Stimulated activated naive CD4-positive, alpha-beta T cell treated with Interleukin-2 at 50 U/mL for 16 hours (primary cell): ENCODE measurements around the gene RABGAP1L.
"Not testable (repeated sequence)": the region's sequence is repeated elsewhere in the genome, so short reads cannot be mapped to it uniquely, and the experiment has no call there.

Experiments used
- DNase-seq: peaks from one replicate; lab custom pipeline; 2025; lab: John Stamatoyannopoulos, UW

RABGAP1L gene

DNA sequence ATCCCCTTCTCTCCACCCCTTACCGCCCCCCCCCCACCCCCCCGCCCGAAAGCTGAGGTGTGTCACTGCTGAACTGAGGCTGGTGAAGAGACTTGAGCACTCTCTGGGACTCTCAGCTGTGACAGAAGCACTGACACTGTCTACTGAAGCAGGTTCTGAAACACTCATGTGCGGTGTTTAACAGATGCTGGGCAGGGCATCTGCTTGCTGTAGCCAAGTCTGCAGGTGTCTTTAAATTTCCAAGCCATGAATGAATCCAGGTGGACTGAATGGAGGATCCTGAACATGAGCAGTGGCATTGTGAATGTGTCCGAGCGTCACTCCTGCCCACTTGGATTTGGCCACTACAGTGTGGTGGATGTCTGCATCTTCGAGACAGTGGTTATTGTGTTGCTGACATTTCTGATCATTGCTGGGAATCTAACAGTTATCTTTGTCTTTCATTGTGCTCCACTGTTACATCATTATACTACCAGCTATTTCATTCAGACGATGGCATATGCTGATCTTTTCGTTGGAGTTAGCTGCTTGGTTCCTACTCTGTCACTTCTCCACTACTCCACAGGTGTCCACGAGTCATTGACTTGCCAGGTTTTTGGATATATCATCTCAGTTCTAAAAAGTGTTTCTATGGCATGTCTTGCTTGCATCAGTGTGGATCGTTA is 288.7 kb downstream of the RABGAP1L start, which contains the start of gene GPR52:
Gene GPR52 (plus strand): TSS at position 99 of the 665 bp plus-strand sequence. CDS start 148 bp downstream, at position 247.
- DNase-seq = no peak

DNA sequence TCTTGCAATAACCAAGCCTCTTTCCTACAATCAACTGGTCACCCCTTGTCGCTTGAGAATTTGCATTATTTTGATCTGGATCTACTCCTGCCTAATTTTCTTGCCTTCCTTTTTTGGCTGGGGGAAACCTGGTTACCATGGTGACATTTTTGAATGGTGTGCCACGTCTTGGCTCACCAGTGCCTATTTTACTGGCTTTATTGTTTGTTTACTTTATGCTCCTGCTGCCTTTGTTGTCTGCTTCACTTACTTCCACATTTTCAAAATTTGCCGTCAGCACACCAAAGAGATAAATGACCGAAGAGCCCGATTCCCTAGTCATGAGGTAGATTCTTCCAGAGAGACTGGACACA is 289.2 kb downstream of the RABGAP1L start:
- DNase-seq = no peak

DNA sequence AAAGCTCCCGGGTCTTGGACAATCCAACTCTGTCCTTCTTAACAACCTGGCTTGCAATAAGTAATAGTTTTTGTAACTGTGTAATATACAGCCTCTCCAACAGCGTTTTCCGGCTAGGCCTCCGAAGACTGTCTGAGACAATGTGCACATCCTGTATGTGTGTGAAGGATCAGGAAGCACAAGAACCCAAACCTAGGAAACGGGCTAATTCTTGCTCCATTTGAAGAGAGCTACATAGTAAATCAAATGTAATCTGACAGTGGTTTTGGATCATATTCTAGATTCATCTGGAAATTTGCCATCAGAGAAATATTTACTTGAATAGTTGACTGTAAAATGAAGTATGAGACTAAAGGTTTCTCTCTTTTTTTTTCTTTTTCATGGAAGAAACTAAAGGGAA is 289.7 kb downstream of the RABGAP1L start:
- no peak for DNase-seq

DNA sequence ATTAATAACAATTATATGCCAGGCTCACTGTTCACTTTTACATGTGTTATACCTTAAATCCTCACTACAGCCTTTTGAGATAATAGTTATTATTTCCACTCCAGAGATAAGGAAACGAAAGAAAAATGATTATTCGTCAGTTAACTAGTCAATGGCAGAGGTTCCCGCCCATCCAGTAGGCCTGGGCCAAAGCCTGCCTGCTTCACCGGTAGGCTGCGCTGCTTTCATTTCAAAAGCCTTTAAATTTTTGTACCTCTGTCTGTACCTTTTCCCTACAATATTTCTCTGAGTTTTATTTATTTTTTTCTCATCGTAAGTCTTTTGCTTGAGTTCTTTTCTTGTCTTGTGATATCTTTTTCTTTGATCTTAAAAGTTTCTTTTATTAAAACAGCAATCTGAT is 292.1 kb downstream of the RABGAP1L start:
- DNase-seq = no peak

DNA sequence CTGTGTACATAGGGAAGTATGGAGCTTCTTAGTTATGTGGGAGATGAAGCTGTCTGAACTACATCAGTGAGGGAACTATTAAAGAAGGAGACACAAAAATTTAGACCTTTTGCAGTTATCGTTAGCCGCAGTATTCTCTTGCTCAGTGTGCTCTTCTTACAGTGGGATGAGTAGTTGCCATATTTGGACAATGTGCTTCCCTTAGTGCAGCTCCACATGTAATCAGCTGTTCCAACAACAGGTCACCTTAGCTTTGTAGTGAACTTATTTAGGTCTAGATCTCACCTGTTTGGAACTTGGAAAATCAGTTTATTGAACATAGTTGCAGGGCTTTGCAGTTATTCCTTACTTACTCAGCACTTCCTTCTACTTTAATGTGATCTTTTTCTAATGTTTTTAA is 306.5 kb downstream of the RABGAP1L start:
- no peak for DNase-seq

DNA sequence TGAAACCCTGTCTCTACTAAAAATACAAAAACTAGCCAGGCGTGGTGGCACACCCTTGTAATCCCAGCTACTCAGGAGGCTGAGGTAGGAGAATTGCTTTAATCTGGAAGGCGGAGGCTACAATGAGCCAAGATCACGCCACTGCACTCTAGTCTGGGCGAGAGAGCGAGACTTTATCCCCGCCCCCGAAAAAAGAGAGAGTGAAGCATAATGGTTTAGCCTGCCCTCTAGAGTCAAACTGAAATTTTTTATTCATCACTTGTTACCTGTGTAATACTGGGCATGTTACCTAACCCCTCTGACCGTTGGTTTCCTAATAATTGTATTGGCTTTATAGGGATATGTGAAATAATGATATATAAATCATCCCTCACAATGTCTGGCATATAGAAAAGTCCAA is 307.3 kb downstream of the RABGAP1L start:
- no peak for DNase-seq

DNA sequence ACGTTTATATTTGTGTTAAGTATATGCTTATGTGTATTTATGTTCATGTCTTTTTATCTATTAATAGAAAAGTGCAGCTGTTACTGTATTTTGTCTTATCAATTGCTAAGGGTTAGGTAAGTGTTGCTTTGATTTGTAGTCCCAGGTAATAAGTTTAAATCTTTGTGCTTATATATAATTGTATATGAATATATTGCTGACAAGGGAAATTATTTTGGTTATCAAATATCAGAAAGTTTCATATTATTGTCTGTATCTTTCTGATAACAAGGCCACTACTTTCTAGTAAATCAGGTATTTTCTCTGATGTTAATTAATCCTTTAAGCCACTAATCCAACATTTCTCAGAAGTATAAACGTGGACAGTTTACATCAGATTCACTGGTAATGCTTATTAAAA is 309.7 kb downstream of the RABGAP1L start:
- DNase-seq = no peak

DNA sequence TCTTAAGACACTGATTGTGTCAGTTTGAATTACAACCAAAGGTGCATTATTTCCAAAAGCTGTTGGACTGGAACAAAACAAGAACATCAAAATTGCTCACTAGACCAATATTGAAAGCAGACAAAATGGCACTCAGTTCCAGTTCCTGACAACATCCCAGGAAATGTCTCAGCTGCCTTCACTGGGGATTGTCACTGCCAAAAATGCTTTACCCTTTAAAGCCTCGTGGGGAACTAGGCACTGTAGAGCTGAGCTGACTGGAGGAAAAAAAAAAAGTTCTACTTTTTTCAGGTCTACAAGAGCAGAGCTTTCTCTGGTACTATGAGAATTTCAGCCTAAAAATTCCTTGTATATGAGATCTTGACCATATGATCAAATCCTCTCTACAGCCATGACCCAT is 310.4 kb downstream of the RABGAP1L start:
- no peak for DNase-seq

DNA sequence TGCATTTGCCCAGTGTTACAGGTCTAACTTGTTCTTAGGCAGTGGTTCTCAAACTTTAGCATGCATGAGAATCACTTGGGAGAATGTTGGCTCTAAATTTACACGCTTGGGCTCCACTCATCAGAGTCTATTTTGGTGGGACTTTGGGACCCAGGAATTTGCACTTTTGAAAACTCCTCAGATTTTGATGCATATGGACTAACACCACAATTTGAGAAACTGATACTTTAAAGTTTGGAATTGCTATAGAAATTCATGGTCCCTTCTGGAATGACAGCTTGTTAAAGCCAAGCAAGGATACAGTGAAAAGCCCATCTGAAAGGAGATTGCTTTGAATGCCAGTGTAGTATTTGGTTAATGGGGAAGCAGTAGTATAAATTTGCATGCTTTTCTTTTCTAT is 320.0 kb downstream of the RABGAP1L start:
- no peak for DNase-seq

DNA sequence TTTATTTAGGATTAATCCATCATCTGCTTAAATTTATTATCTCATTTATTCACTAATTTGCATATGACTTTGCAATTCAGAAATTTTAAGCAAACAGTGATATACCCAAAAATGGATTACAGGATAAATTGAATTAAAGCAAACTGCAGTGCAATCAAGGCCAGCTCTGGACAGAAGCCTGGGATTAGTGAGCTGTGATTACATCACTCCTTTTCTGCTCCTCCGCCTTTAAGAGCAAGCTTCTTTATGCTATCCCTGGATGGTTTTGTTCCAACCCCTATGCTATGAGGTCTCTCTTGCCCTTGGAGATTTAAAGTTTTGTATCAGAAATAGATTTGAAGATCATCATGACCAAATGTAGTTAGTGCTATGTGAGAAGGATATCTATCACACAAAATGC is 321.0 kb downstream of the RABGAP1L start:
- DNase-seq = no peak

DNA sequence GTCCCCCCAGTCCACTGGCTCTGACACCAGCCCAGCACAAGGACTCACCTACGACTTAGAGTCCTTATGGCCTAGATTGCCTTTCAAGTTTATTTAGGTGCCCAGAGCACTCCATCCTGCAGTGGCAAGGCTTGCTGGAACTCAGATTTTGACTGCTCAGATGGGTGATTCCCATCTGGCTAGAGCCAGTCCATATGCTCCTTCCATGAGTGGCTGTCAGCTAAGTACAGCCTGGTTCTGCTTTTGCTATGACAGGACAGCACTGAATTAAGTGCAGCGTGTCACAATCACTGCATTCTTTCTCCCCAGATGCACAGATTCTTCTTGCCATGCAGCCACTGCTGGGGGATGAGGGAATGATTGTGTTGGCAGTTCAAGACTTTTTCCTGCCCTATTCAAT is 332.3 kb downstream of the RABGAP1L start:
- no peak for DNase-seq

DNA sequence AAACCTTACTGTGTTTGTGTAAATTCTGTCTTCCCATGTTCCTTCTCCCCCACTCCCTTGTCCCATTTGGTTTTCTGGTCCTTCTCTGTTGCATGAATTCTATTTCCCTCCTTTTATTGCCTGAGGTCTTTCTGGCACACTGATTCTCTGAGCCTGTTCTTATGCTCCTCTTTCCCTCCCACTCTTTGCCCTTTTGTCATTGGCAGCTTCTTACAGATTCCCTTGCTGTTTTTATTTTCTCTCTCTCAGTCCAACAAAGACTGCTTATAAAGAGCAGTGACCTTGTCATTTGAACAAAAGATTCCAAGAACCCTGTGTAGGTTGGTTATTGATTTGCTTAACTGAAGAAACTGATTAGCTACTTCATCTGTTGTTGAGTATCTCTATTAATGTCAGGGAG is 338.2 kb downstream of the RABGAP1L start:
- no peak for DNase-seq

DNA sequence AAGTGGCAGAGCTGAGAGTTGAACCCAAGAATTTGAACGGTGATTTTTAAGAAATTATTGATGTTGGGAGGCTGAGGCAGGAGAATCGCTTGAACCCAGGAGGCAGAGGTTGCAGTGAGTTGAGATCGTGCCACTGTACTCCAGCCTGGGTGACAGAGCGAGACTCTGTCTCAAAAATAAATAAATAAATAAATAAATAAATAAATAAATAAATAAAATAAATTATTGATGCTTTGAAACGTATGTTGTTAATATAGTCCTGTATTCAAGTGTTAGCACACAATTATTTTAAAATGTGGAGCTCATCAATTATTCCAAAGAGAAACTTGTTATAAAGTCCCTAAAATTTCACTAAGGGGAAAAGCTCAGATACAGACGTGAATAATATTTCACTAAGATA is 357.4 kb downstream of the RABGAP1L start:
- not testable (repeated sequence) for DNase-seq

DNA sequence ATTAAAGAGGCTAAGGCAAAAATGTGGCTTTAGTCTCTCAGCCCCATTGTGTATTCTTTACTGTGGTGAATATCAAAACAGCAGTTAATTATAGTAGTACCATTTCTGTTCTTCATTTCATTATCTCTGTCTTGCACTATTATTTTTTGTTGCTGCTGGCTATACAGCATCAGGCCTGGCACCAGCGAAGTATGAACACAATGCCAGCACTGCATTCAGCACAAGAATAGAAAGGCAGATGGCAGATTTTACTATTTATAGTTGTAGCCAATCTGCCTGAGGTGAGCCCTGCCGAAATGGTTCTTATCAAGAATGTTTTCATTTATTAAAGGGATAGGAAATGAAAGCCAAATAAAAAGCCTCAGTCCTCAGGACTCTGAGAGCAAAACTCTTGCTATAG is 360.5 kb downstream of the RABGAP1L start:
- no peak for DNase-seq

DNA sequence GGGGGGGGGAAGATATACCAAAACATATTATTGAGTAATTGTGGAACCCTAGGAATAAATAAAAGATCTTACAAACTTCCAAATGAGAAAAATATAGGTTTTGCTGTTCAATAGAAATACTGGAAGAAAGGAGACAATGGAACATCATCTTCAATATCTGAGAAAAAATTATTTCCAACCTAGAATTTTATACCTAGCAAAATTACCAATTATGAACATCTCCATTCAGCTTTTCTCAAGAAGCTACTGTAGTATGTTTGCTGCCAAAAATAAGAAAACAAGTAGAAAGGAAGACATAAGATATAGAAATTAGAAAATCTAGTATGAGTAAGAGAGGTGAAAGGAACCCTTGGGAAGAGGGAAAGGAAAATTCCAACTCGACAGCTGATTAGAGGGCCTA is 372.4 kb downstream of the RABGAP1L start:
- DNase-seq = no peak

DNA sequence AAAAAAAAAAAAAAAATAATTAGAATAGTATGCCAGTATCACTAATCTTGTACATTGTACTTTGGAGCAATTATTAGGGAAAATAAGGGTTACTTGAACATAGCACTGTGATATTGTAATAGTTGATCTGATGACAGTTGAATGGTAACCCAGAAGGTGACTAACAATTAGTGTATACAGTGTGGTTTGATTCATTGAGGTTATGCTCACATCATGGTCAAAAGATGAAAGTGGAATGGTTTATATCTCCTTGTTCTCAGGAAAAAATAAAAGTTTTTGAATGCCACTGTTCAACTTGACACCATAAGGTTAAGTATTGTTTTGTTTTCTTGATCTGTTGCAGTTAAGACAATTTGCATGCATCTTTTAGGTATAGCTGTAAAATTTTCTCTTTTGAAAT is 375.5 kb downstream of the RABGAP1L start:
- no peak for DNase-seq

DNA sequence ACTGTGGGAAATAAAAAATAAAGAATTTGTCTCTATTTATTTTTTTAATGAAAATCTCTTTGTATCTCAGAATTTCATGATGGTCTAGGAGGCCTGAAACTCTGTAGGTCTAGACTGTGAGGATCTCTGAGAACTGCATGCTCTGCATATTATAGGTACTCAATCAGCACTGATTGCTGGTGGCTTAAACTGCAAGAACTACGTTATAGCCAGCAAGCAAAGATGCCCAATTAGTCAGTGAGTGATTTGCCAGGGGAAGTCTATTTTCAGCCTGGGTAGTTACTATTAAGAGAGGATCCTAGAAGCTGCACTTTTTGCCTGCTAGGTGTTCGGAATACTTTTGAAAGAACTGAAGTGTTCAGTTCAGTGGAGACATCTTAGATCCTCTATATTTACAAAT is 375.9 kb downstream of the RABGAP1L start:
- DNase-seq = no peak

DNA sequence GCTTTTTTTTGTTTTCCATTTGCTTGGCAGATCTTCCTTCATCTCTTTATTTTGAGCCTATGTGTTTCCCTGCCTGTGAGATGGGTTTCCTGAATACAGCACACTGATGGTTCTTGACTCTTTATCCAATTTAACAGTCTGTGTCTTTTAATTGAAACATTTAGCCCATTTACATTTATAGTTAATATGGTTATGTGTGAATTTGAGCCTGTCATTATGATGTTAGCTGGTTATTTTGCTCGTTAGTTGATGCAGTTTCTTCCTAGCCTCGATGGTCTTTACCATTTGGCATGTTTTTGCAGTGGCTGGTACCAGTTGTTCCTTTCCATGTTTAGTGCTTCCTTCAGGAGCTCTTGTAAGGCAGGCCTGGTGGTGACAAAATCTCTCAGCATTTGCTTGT is 384.1 kb downstream of the RABGAP1L start:
- DNase-seq = not testable (repeated sequence)

DNA sequence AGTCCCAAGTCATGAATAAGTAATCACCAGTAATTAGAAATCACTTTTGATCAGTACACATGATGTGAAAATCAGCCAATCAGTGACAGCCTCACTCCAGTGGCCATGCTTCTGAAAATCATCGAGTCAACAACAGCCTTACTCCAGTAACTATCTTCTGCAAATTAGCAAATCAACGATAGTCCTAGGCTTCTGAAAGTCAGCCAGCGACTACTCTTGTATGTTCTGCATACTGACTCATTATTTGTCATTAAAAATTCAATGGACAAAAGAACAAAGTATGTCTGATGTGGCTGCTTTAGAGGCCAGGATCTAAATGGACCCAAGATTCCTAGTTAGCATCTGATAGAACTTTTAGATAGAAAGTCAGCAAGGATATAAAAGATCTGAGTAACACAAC is 391.0 kb downstream of the RABGAP1L start:
- no peak for DNase-seq

DNA sequence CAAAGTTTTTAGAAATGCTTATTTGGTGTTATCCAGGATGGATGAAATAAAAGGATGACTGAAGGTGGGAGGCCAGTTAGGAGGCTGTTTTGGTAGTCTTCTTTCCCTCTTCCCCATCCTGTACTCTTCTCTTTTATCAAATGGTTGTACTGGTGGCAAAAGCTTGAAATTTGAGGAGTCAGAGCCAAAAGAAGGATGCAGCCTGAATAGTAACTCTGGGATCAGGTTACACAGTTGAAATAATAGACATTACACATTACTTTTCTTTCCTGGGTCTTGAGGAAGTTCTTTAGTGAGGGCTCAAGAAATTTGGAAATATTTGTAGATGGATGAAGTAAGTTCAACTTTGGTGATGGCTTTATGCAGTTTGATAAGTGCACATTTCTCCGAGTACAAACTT is 397.1 kb downstream of the RABGAP1L start:
- no peak for DNase-seq

DNA sequence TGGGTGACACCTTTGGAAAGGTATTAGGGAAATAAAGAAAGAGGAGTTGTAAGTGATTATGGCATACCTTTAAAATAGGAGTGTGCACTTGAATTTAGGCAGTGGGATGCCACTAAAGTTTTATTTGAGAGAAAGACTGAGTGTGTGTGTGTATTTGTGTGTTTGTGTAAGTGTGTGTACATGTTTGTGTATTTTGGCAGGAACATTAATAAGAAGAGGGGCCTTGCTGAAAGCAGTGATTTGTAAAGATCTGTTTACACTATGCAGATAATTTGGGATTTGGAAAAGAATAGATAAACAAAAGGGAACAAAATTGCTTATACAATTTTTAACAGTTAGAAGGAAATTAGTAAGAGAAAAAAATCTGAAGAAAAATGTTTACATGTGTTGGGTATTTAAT is 409.2 kb downstream of the RABGAP1L start:
- DNase-seq = no peak

DNA sequence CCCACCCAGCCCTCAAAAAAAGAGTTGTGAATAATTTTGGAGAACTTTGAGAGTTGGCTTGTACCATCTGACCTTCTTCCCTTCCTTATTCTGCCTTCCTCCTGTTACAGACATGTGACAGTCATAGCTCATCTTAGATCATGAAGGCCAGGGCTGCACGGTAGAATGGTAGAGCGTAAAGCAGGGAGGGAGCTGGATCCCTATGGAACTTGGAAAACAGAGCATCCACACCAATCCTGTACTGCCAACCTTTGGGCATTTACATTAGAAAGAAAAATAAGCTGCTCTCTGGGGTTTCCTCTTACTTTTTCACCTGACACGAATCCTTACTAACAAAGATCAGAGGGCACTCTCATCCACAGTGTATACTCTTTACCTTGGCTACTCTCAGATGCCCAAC is 409.9 kb downstream of the RABGAP1L start:
- no peak for DNase-seq

DNA sequence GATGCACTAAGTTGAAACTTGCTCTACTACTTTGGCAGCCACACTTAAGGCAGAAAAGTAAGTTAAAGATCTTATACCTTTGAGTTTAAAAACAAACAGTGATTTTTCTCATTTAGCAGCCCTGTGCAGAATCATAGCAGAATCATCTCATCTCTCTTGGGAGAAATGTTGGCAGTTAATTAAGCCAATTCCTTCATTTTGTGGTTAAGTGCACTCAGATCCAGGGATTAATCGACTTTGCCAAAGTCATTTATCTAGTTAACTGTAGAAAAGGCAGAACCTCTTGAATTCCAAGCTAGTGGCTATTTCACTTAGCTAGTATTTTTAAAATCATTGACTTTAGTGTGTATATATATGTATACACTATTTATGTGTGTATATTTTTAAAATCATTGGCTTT is 413.5 kb downstream of the RABGAP1L start:
- no peak for DNase-seq

DNA sequence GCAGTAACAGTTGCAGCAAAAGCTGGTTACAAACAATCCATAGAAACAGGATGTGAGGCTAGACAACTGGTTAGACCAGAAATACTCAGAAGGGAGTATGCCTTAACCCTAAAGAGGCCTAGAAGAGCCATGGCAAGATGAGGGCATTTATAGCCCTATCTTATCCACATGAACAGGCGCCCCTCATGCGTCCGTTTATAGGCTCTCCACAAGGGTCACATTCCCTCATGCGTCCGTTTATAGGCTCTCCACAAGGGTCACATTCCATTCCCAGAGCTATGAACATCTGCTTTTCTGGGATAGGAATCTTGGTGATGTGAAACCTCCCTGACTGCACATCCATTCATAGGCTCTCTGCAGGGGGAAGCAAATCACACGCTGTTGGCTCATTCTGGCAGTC is 416.8 kb downstream of the RABGAP1L start:
- not testable (repeated sequence) for DNase-seq

DNA sequence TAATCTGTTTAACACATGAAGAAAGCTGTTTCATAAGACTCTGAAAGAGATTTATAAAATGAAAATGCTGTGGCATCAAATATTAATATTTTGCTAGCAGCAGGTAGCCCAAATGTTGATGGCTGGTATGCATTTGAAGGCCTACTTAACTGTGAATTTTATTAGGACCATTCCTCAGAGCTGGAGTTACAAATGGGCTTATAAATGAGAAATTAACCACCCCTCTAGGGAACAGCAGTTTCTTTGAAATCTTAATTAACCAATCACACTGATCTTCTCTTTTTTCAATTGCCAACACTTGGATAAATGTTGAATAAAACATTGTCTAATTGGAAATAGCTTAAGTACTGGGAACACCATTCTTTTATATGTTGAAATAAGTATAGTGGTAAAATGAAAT is 418.4 kb downstream of the RABGAP1L start:
- DNase-seq = no peak
